GM12878 (cell line): ENCODE results near the gene MAP3K5. TPM values are rescaled to one million over a fixed set of nuclear protein-coding genes. Genes with fewer than 3 reads are reported as not detected.

Experiments used
- BCL11A ChIP-seq: IDR thresholded peaks from 2 replicates; pipeline ENCODE4 v1.6.1; 2011; ENCODE audit warnings: low read depth, low read length
- CBX5 ChIP-seq: sonication (generic); IDR thresholded peaks from 2 replicates; pipeline ENCODE4 v1.6.1; 2016; ENCODE audit warnings: low read depth, moderate library complexity, mild to moderate bottlenecking, inconsistent platforms
- CREB1 ChIP-seq: IDR thresholded peaks from 2 replicates; pipeline ENCODE4 v1.6.1; 2012; ENCODE audit warnings: low read depth, mild to moderate bottlenecking, inconsistent platforms
- CREM ChIP-seq: IDR thresholded peaks from 2 replicates; pipeline ENCODE4 v1.6.1; 2014; ENCODE audit warnings: antibody characterized with exemption, low read depth
- FOXK2 ChIP-seq: fragments of 450-650 bp; IDR thresholded peaks from 2 replicates; pipeline ENCODE4 v1.6.1; 2017; ENCODE audit warnings: mild to moderate bottlenecking, moderate library complexity
- FOXM1 ChIP-seq: IDR thresholded peaks from 2 replicates; pipeline ENCODE4 v1.6.1; 2012; ENCODE audit warnings: low read depth, mild to moderate bottlenecking, inconsistent platforms, low read length, moderate library complexity
- PAX8 ChIP-seq: fragments of 450-650 bp; IDR thresholded peaks from 2 replicates; pipeline ENCODE4 v1.6.1; 2017; ENCODE audit warnings: mild to moderate bottlenecking, moderate library complexity
- PML ChIP-seq: IDR thresholded peaks from 2 replicates; pipeline ENCODE4 v1.6.1; 2012; ENCODE audit warnings: low read length, inconsistent platforms
- POLR2AphosphoS5 ChIP-seq: IDR thresholded peaks from 2 replicates; pipeline ENCODE4 v1.6.1; 2011; ENCODE audit warnings: mild to moderate bottlenecking, low read length, inconsistent platforms
- RUNX3 ChIP-seq: IDR thresholded peaks from 2 replicates; pipeline ENCODE4 v1.6.1; 2012; ENCODE audit warnings: low read length, inconsistent platforms
- SREBF2 ChIP-seq: IDR thresholded peaks from 2 replicates; pipeline ENCODE4 v1.6.1; 2012; ENCODE audit warnings: mild to moderate bottlenecking, low read length
- SRF ChIP-seq, 2 experiments: IDR thresholded peaks; 2 replicates each; pipeline ENCODE4 v1.6.1; 2011; ENCODE audit warnings: low read depth in 2 of 2, low read length in 2 of 2, mild to moderate bottlenecking in 1 of 2, moderate library complexity in 1 of 2
- TBL1XR1 ChIP-seq: IDR thresholded peaks from 2 replicates; pipeline ENCODE4 v1.6.1; 2012; ENCODE audit warnings: low read depth, low read length, improper control_type of control experiment
- TCF12 ChIP-seq: IDR thresholded peaks from 2 replicates; pipeline ENCODE4 v1.6.1; 2011; ENCODE audit warnings: low read depth, mild to moderate bottlenecking, low read length
- ZNF207 ChIP-seq: fragments of 450-650 bp; IDR thresholded peaks from 2 replicates; pipeline ENCODE4 v1.6.1; 2014; ENCODE audit warnings: antibody characterized with exemption, mild to moderate bottlenecking, borderline replicate concordance
- ZNF217 ChIP-seq: fragments of 450-650 bp; IDR thresholded peaks from 2 replicates; pipeline ENCODE4 v1.6.1; 2017; ENCODE audit warnings: antibody characterized with exemption, mild to moderate bottlenecking
- polyA plus RNA-seq, 11 experiments: library from polyadenylated mRNA; depleted of rRNA in 4 of 11; unstranded in 6 of 11; stranded (reverse) in 5 of 11; fragments of >200 nt; fragmentation: Nextera tagmentation in 4 of 11; fragmentation: Illumina TruSeq in 1 of 11; extraction: Ambion mirVana in 4 of 11; extraction: Trizol in 1 of 11; gene quantifications; 1 replicate in 1 of 11; 2 replicates in 10 of 11; pipeline versions ENCODE4 v1.2.1 to v1.2.3, GENCODE V29; 2011 to 2016; ENCODE audit warnings: inconsistent platforms in 2 of 11, missing spikeins in 2 of 11, low read depth in 1 of 11
- total RNA-seq, 4 experiments: library from RNA; depleted of rRNA in 3 of 4; stranded (reverse); fragments of >200 nt in 3 of 4; fragmentation: Illumina TruSeq in 1 of 4; extraction: Trizol in 1 of 4; gene quantifications; 2 replicates each; pipeline versions ENCODE4 v1.2.1 to v1.2.3, GENCODE V29; 2013 to 2021
- TF ChIP-seq, protein P1 (sequence below): IDR thresholded peaks from 2 replicates; pipeline ENCODE4 v1.6.1; 2012; ENCODE audit warnings: low read depth, low read length, improper control_type of control experiment
- TF ChIP-seq, protein P2 (sequence below): fragments of 450-650 bp; IDR thresholded peaks from 2 replicates; pipeline ENCODE4 v1.6.1; 2017; ENCODE audit warnings: mild to moderate bottlenecking, low read depth, inconsistent platforms; ENCODE audit not compliant: poor library complexity, severe bottlenecking
- TF ChIP-seq, protein P3 (sequence below): IDR thresholded peaks from 2 replicates; pipeline ENCODE4 v1.6.1; 2011; ENCODE audit warnings: low read depth, mild to moderate bottlenecking, low read length, moderate library complexity, borderline replicate concordance; ENCODE audit errors: extremely low read depth
- TF ChIP-seq, protein P4 (sequence below): fragments of 150-350 bp; IDR thresholded peaks from 2 replicates; pipeline ENCODE4 v1.6.1; 2016; ENCODE audit warnings: low read depth, low read length
- TF ChIP-seq, protein P5 (sequence below): fragments of 450-650 bp; IDR thresholded peaks from 2 replicates; pipeline ENCODE4 v1.6.1; 2016; ENCODE audit warnings: mild to moderate bottlenecking, moderate library complexity, borderline replicate concordance

The MAP3K5 gene
- total and polyA plus RNA-seq, 10 of the 15 experiments (the other 5 are each of a cell fraction or from before 2014, with no cell fraction given) = 5.4 to 34.3 (median 26.4) TPM

DNA sequence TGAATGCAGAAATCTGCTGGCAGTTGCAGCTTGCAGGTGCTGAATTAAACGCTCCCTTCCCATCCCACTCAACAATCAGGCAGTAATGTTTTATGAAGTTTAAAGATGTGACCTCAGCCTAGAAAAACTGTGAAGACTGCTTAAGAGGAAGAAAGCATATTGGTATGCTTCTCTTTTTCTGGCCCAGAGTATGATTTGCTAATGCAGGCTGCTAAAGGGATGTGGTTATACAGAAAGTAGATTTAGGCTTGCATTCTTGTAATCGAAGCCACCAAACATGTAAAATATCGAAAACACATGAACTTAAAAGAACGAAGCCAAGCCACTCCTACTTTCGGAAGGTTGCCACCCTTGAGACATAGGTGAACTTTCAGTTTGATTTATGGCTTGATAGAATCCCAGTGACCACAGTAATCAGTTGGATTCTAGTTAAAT, 40.7 kb downstream of the MAP3K5 start (continued):
- TF ChIP-seq, protein P1, sequence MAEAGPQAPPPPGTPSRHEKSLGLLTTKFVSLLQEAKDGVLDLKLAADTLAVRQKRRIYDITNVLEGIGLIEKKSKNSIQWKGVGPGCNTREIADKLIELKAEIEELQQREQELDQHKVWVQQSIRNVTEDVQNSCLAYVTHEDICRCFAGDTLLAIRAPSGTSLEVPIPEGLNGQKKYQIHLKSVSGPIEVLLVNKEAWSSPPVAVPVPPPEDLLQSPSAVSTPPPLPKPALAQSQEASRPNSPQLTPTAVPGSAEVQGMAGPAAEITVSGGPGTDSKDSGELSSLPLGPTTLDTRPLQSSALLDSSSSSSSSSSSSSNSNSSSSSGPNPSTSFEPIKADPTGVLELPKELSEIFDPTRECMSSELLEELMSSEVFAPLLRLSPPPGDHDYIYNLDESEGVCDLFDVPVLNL = no peak
- TF ChIP-seq SREBF2 (no peak), TBL1XR1 (0 out of 2 replicates have a peak, but pooled peaks have one; percentile 41), SRF (IDR thresholded peaks at IDR 0.05; ENCODE audit: low read depth in 2 of 2, low read length in 2 of 2) (no peak), ZNF207 (no peak), ZNF217 (peak; percentile 73; the same call in 1 of the 2 replicates), TCF12 (0 out of 2 replicates have a peak, but pooled peaks have one; percentile 25), PAX8 (0 out of 2 replicates have a peak, but pooled peaks have one; percentile 24), FOXK2 (no peak), POLR2AphosphoS5 (0 out of 2 replicates have a peak, but pooled peaks have one; percentile 35), CBX5 (no peak), FOXM1 (peak; percentile 78; the same call in 1 of the 2 replicates), CREM (0 out of 2 replicates have a peak, but pooled peaks have one; percentile 22), RUNX3 (peak; percentile 94), CREB1 (no peak), BCL11A (peak; percentile 65), PML (peak; percentile 59; the same call in 1 of the 2 replicates)
- TF ChIP-seq, protein P2, sequence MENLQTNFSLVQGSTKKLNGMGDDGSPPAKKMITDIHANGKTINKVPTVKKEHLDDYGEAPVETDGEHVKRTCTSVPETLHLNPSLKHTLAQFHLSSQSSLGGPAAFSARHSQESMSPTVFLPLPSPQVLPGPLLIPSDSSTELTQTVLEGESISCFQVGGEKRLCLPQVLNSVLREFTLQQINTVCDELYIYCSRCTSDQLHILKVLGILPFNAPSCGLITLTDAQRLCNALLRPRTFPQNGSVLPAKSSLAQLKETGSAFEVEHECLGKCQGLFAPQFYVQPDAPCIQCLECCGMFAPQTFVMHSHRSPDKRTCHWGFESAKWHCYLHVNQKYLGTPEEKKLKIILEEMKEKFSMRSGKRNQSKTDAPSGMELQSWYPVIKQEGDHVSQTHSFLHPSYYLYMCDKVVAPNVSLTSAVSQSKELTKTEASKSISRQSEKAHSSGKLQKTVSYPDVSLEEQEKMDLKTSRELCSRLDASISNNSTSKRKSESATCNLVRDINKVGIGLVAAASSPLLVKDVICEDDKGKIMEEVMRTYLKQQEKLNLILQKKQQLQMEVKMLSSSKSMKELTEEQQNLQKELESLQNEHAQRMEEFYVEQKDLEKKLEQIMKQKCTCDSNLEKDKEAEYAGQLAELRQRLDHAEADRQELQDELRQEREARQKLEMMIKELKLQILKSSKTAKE = peak; percentile 80
- TF ChIP-seq, protein P3, sequence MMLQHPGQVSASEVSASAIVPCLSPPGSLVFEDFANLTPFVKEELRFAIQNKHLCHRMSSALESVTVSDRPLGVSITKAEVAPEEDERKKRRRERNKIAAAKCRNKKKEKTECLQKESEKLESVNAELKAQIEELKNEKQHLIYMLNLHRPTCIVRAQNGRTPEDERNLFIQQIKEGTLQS = no peak
- TF ChIP-seq, protein P4, sequence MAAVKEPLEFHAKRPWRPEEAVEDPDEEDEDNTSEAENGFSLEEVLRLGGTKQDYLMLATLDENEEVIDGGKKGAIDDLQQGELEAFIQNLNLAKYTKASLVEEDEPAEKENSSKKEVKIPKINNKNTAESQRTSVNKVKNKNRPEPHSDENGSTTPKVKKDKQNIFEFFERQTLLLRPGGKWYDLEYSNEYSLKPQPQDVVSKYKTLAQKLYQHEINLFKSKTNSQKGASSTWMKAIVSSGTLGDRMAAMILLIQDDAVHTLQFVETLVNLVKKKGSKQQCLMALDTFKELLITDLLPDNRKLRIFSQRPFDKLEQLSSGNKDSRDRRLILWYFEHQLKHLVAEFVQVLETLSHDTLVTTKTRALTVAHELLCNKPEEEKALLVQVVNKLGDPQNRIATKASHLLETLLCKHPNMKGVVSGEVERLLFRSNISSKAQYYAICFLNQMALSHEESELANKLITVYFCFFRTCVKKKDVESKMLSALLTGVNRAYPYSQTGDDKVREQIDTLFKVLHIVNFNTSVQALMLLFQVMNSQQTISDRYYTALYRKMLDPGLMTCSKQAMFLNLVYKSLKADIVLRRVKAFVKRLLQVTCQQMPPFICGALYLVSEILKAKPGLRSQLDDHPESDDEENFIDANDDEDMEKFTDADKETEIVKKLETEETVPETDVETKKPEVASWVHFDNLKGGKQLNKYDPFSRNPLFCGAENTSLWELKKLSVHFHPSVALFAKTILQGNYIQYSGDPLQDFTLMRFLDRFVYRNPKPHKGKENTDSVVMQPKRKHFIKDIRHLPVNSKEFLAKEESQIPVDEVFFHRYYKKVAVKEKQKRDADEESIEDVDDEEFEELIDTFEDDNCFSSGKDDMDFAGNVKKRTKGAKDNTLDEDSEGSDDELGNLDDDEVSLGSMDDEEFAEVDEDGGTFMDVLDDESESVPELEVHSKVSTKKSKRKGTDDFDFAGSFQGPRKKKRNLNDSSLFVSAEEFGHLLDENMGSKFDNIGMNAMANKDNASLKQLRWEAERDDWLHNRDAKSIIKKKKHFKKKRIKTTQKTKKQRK = no peak
- TF ChIP-seq, protein P5, sequence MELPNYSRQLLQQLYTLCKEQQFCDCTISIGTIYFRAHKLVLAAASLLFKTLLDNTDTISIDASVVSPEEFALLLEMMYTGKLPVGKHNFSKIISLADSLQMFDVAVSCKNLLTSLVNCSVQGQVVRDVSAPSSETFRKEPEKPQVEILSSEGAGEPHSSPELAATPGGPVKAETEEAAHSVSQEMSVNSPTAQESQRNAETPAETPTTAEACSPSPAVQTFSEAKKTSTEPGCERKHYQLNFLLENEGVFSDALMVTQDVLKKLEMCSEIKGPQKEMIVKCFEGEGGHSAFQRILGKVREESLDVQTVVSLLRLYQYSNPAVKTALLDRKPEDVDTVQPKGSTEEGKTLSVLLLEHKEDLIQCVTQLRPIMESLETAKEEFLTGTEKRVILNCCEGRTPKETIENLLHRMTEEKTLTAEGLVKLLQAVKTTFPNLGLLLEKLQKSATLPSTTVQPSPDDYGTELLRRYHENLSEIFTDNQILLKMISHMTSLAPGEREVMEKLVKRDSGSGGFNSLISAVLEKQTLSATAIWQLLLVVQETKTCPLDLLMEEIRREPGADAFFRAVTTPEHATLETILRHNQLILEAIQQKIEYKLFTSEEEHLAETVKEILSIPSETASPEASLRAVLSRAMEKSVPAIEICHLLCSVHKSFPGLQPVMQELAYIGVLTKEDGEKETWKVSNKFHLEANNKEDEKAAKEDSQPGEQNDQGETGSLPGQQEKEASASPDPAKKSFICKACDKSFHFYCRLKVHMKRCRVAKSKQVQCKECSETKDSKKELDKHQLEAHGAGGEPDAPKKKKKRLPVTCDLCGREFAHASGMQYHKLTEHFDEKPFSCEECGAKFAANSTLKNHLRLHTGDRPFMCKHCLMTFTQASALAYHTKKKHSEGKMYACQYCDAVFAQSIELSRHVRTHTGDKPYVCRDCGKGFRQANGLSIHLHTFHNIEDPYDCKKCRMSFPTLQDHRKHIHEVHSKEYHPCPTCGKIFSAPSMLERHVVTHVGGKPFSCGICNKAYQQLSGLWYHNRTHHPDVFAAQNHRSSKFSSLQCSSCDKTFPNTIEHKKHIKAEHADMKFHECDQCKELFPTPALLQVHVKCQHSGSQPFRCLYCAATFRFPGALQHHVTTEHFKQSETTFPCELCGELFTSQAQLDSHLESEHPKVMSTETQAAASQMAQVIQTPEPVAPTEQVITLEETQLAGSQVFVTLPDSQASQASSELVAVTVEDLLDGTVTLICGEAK = no peak
